ENCODE measurements around the gene PABPN1L.

PABPN1L gene

DNA sequence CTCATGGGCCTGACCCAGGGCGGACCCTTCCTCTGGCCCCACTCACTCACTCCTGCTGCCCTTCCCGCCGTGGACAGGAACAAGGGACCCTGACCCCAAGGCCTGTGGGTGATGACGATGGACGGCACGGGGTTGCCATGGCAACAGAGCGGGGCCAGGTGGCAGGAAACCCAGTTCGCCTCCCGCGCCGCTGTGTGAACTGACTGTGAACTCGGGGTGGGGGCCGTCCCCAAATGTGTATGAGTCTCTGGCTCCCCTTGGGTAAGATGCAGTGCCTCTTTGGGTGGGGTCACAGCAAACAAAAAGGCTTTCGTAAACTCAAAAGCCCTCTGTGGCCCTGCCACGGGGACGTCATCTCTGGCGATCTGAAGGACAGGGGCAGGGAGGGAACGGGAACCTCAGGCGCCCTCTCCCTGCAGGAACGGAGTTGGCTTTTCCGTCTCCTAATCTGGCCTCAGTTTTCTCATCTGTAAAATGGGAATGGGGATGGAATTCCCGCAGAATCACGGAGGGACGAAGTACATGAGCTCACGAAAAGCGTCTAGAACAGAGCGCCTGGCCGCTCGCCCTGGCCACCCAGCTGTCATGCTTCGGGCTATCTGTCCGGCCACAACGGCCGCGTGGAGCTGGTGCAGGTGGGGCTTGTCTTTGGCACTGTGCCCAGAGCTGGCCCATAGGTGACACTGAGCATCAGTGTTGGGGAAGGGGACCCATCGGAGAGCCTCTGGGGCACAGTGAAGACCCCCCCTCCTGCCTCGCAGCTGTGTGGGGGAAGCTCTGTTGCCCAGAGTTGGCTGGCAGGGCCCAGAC is 44.9 kb upstream of the PABPN1L start:
- peaks cover 7% of the 10 kb centered on the region in 2 donors for H3K4me1 ChIP-seq (ENCODE audit: control insufficient read depth in 2 of 2, insufficient read depth in 1 of 2, low read depth in 1 of 2, low read length in 2 of 2)
- peak overlapping the region; percentile 33 for H3K18ac ChIP-seq (ENCODE audit: low read length)
- peak overlapping the region; percentile 57 for H3K23ac ChIP-seq (ENCODE audit: low read depth, low read length, poor library complexity)
- H3K27ac ChIP-seq (replicated peaks; ENCODE audit: low read length) = no peak overlapping the region
- no peak overlapping the region for H2AFZ ChIP-seq (ENCODE audit: low read length)
- H3K4me3 ChIP-seq (ENCODE audit: low read length in 2 of 2) = no peak overlapping the region
- H3K4ac ChIP-seq (ENCODE audit: low read length) = no peak overlapping the region
- H2BK120ac ChIP-seq (ENCODE audit: low read depth, low read length) = peak overlapping the region; percentile 63
- peak overlapping the region; percentile 66 for H2BK5ac ChIP-seq (ENCODE audit: low read length)
- H3K9ac ChIP-seq (ENCODE audit: low read depth, low read length, poor library complexity) = peak overlapping the region; percentile 16
- DNase-seq (ENCODE audit: low spot score) = no peak
- H3K9me3 ChIP-seq (replicated peaks in 1 of 2; ENCODE audit: control insufficient read depth in 2 of 2, insufficient read depth in 1 of 2, low read depth in 1 of 2, low read length in 2 of 2) = peaks cover 0 to 8% of the 10 kb centered on the region in 2 donors
- peak overlapping the region; percentile 96 for H2AK5ac ChIP-seq (ENCODE audit: low read depth, low read length)
- no peak overlapping the region for H2BK12ac ChIP-seq (ENCODE audit: low read length)
- H3K14ac ChIP-seq (ENCODE audit: low read length) = peak overlapping the region; percentile 25
- H3K36me3 ChIP-seq (replicated peaks in 1 of 2; ENCODE audit: control insufficient read depth in 2 of 2, insufficient read depth in 2 of 2, low read length in 2 of 2) = no peaks in the 10 kb centered on the region
- H3K27me3 ChIP-seq (ENCODE audit: control insufficient read depth in 3 of 3, insufficient read depth in 3 of 3, low read depth in 1 of 3, low read length in 3 of 3) = peaks cover 0 to 19% (median 0%) of the 10 kb centered on the region in 3 experiments
- WGBS, 2 donors (ENCODE audit: extremely low coverage in 2 of 2, insufficient read length in 2 of 2, insufficient replicate concordance in 1 of 2) = no CpG with 5 or more reads among the region's 36 CpGs
- H3K4me2 ChIP-seq (ENCODE audit: insufficient read depth, low read length, poor library complexity, severe bottlenecking) = no peak overlapping the region
- H4K8ac ChIP-seq (ENCODE audit: low read depth, low read length) = no peak overlapping the region
- no peaks in the 10 kb centered on the region for H3K79me1 ChIP-seq (ENCODE audit: low read depth, low read length)
- peak overlapping the region; percentile 56 for H2BK15ac ChIP-seq (ENCODE audit: low read length)
- no peak overlapping the region for H4K91ac ChIP-seq (ENCODE audit: low read depth, low read length, poor library complexity)

DNA sequence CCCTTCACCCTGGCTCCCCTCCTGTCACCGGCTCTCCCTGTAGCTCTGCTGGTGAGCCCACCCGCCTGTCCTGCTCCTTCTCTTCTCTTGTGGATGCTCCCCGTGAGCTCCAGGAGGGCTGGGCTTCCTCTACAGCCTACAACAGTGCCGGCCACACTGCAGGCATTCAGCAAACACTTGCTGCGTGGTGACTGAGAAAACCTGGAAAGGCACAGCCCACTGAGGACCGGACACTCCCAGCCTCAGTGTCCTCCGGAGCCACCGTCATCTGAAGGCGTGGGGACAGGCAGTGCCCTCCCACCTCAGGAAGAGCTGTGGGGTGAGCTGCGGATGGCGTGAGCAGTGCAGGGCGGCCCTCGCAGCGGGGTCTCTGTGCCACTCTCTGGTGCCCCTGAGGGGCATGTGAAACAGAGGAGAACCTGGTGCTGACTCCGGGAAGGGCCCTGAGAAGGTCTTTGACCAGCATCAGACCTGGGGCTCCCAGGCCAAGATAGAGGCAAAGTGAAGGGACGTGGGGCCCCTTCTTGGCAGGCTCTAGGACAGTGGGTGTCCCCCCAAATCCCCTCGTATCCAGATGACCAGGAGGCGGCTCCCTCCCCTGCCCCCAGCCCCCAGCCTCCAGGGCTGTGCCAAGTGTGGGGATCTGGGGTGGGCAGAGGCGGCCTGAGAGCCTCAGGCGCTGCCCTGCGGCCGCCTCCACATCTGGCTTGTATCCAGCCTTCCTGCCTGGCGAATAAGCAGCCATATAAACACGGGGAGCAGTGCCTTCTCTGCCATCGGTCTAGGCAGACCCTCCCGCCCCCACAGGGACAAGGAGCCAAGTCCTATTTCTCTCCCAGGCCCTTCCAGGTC is 44.0 kb upstream of the PABPN1L start:
- Histone ChIP-seq H2BK120ac (ENCODE audit: low read depth, low read length) (no peak overlapping the region), H4K91ac (ENCODE audit: low read depth, low read length, poor library complexity) (peak overlapping the region; percentile 64), H3K36me3 (replicated peaks in 1 of 2; ENCODE audit: control insufficient read depth in 2 of 2, insufficient read depth in 2 of 2, low read length in 2 of 2) (no peaks in the 10 kb centered on the region), H2BK15ac (ENCODE audit: low read length) (peak overlapping the region; percentile 81), H3K9me3 (replicated peaks in 1 of 2; ENCODE audit: control insufficient read depth in 2 of 2, insufficient read depth in 1 of 2, low read depth in 1 of 2, low read length in 2 of 2) (peaks cover 0 to 3% of the 10 kb centered on the region in 2 donors), H3K79me1 (ENCODE audit: low read depth, low read length) (no peaks in the 10 kb centered on the region), H2AFZ (ENCODE audit: low read length) (no peak overlapping the region), H3K9ac (ENCODE audit: low read depth, low read length, poor library complexity) (no peak overlapping the region), H3K4me1 (ENCODE audit: control insufficient read depth in 2 of 2, insufficient read depth in 1 of 2, low read depth in 1 of 2, low read length in 2 of 2) (peaks cover 7 to 10% of the 10 kb centered on the region in 2 donors), H2BK12ac (ENCODE audit: low read length) (no peak overlapping the region), H2AK5ac (ENCODE audit: low read depth, low read length) (peak overlapping the region; percentile 95), H3K23ac (ENCODE audit: low read depth, low read length, poor library complexity) (peak overlapping the region; percentile 73), H3K4me2 (ENCODE audit: insufficient read depth, low read length, poor library complexity, severe bottlenecking) (no peak overlapping the region), H3K27ac (replicated peaks; ENCODE audit: low read length) (no peak overlapping the region), H2BK5ac (ENCODE audit: low read length) (no peak overlapping the region), H3K18ac (ENCODE audit: low read length) (peak overlapping the region; percentile 71), H3K14ac (ENCODE audit: low read length) (peak overlapping the region; percentile 25), H3K27me3 (ENCODE audit: control insufficient read depth in 3 of 3, insufficient read depth in 3 of 3, low read depth in 1 of 3, low read length in 3 of 3) (peaks cover 0 to 19% (median 0%) of the 10 kb centered on the region in 3 experiments), H3K4ac (ENCODE audit: low read length) (no peak overlapping the region), H4K8ac (ENCODE audit: low read depth, low read length) (no peak overlapping the region), H3K4me3 (ENCODE audit: low read length in 2 of 2) (no peak overlapping the region)
- no CpG with 5 or more reads among the region's 26 CpGs for WGBS, 2 donors (ENCODE audit: extremely low coverage in 2 of 2, insufficient read length in 2 of 2, insufficient replicate concordance in 1 of 2)
- DNase-seq (ENCODE audit: low spot score) = no peak

DNA sequence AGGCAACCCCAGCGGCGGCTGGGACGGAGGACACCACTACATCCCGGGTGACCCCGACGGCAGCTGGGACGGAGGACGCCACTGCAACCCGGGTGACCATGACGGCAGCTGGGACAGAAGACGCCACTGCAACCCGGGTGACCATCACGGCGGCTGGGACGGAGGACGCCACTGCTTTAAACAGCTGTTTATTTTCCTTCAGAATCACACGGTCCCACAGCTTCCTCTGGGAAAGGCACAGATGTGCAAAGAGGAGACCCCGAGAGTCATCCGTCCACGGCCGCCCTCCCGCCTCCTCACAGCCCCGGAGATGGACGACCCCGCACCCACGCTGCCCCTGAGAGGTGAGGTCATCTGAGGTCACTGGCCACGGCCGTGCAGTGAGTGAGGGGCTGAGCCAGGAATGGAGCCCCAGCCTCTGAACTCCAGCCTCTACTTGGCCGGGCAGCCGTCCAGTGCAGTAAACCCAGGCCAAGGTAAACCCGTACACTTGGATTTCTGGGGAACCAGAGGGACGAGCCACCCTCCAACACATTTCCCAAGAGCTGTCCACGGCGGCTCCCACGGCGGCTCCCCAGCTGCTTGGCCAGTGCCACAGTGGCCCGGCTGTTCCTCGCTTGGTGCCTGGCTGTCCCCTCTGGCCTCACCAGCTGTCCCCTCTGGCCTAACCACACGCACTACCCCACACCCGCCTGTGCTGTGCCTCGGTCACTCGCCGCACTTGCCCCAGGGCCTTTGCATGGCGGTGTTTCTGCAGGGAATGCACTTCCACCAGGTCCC is 43.2 kb upstream of the PABPN1L start:
- H3K9ac ChIP-seq (ENCODE audit: low read depth, low read length, poor library complexity) = peak overlapping the region; percentile 44
- H3K4me2 ChIP-seq (ENCODE audit: insufficient read depth, low read length, poor library complexity, severe bottlenecking) = no peak overlapping the region
- H2AFZ ChIP-seq (ENCODE audit: low read length) = no peak overlapping the region
- H4K91ac ChIP-seq (ENCODE audit: low read depth, low read length, poor library complexity) = peak overlapping the region; percentile 64
- H3K27ac ChIP-seq (replicated peaks; ENCODE audit: low read length) = no peak overlapping the region
- peaks cover 0 to 19% (median 0%) of the 10 kb centered on the region in 3 experiments for H3K27me3 ChIP-seq (ENCODE audit: control insufficient read depth in 3 of 3, insufficient read depth in 3 of 3, low read depth in 1 of 3, low read length in 3 of 3)
- H4K8ac ChIP-seq (ENCODE audit: low read depth, low read length) = no peak overlapping the region
- H2BK120ac ChIP-seq (ENCODE audit: low read depth, low read length) = no peak overlapping the region
- no peaks in the 10 kb centered on the region for H3K36me3 ChIP-seq (replicated peaks in 1 of 2; ENCODE audit: control insufficient read depth in 2 of 2, insufficient read depth in 2 of 2, low read length in 2 of 2)
- peak overlapping the region; percentile 81 for H2BK15ac ChIP-seq (ENCODE audit: low read length)
- H3K23ac ChIP-seq (ENCODE audit: low read depth, low read length, poor library complexity) = peak overlapping the region; percentile 73
- peaks cover 0 to 3% of the 10 kb centered on the region in 2 donors for H3K9me3 ChIP-seq (replicated peaks in 1 of 2; ENCODE audit: control insufficient read depth in 2 of 2, insufficient read depth in 1 of 2, low read depth in 1 of 2, low read length in 2 of 2)
- no peak for DNase-seq (ENCODE audit: low spot score)
- H3K79me1 ChIP-seq (ENCODE audit: low read depth, low read length) = no peaks in the 10 kb centered on the region
- peaks cover 7 to 14% of the 10 kb centered on the region in 2 donors for H3K4me1 ChIP-seq (ENCODE audit: control insufficient read depth in 2 of 2, insufficient read depth in 1 of 2, low read depth in 1 of 2, low read length in 2 of 2)
- H2BK5ac ChIP-seq (ENCODE audit: low read length) = no peak overlapping the region
- H2BK12ac ChIP-seq (ENCODE audit: low read length) = no peak overlapping the region
- peak overlapping the region; percentile 89 for H3K14ac ChIP-seq (ENCODE audit: low read length)
- no peak overlapping the region for H3K4me3 ChIP-seq (ENCODE audit: low read length in 2 of 2)
- H3K18ac ChIP-seq (ENCODE audit: low read length) = peak overlapping the region; percentile 71
- H3K4ac ChIP-seq (ENCODE audit: low read length) = peak overlapping the region; percentile 66
- no CpG with 5 or more reads among the region's 44 CpGs for WGBS, 2 donors (ENCODE audit: extremely low coverage in 2 of 2, insufficient read length in 2 of 2, insufficient replicate concordance in 1 of 2)
- H2AK5ac ChIP-seq (ENCODE audit: low read depth, low read length) = peak overlapping the region; percentile 95
